Right cardiac atrium (tissue), 5 donors: ENCODE measurements around the gene GPC5. TPM values are rescaled to one million over a fixed set of nuclear protein-coding genes. Genes with fewer than 3 reads are reported as not detected.

Experiments
- ATAC-seq, 2 donors: fragments of 200-7000 bp; cut with Tn5 transposase; one replicate each; pipeline versions ENCODE4 v1.8.0 to v1.9.1; 2020; ENCODE audit warnings: moderate library complexity in 2 of 2, mild to moderate bottlenecking in 1 of 2
- DNase-seq, 3 donors: peaks; one replicate each; pipeline ENCODE4 v3.0.0-alpha.2; 2020
- H3K27ac ChIP-seq: one replicate; pipeline ENCODE4 v1.5.1; 2013; ENCODE audit warnings: mild to moderate bottlenecking, low read length, control low read depth, moderate library complexity
- H3K27me3 ChIP-seq: one replicate; pipeline ENCODE4 v1.6.1; 2013; ENCODE audit not compliant: control insufficient read depth, insufficient read depth
- H3K4me1 ChIP-seq: one replicate; pipeline ENCODE4 v1.6.1; 2013; ENCODE audit warnings: low read length; ENCODE audit not compliant: control insufficient read depth, insufficient read depth
- H3K4me3 ChIP-seq: one replicate; pipeline ENCODE4 v1.5.1; 2013; ENCODE audit warnings: low read length, control low read depth
- H3K9me3 ChIP-seq: one replicate; pipeline ENCODE4 v1.6.1; 2013; ENCODE audit warnings: low read length; ENCODE audit not compliant: control insufficient read depth
- WGBS: extraction: QIAGEN DNeasy Blood & Tissue Kit; methylation state at CpG from one replicate; pipeline ENCODE4 v1.1.7; 2013; 5-methylcytosine and 5-hydroxymethylcytosine counted together
- intact Hi-C, 4 donors: fragments of 100-400 bp; cut with DNase I; formaldehyde crosslinking; loops; one replicate each; pipeline versions ENCODE4 v1.11.0 to v1.14.0; 2022 to 2023
- polyA plus RNA-seq: library from polyadenylated mRNA; stranded (reverse); fragments of 200-250 nt; gene quantifications from one replicate; pipeline ENCODE4 v1.2.3, GENCODE V29; 2013
- total RNA-seq, 4 donors: library from RNA; stranded (reverse); fragmentation: NEBNext Ultra II Directional; extraction: Animal tissue kit (Norgen Biotek cat#: 25700); gene quantifications; one replicate each; pipeline ENCODE4 v1.2.1, GENCODE V29; 2021
- donor health status: healthy with polysubstance abuse.
- donor health status: DM: no; HTN: yes; CAD: no.
- donor health status: DM: no; HTN: no; CAD: no.
- donor health status: DM: no; HTN: yes; CAD: no; lungs with severe emphysema.
- donor health status: DM: yes; HTN: yes; CAD: no.

Gene GPC5
- total and polyA plus RNA-seq, 5 donors = 0.99 to 4.3 (median 2.6) TPM

DNA sequence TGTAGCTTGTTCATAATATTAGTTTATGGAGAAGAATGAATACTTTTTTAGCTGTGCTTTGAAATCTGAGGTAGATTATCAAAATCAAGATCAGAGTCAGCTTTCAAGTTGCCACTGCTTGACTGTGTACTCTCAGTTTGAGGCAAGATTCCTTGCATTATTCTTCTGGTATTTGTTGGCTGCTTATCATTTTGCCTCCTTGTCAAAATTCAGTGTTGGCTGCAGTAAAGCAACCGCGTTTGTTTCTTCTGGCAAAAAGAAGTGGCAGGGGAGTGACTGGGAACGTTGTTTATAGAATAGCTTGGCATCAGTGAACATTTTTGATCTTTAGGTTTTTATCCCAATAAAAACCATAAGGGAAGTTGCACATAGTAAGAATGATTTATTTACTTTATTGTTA is 1408.9 kb downstream of the GPC5 start:
- WGBS = 28% methylated on average over 3 of the region's 3 CpGs
- H3K9me3 ChIP-seq = no peaks in the 10 kb centered on the region
- no peaks in the 10 kb centered on the region for H3K27me3 ChIP-seq
- no peak overlapping the region for H3K27ac ChIP-seq
- H3K4me3 ChIP-seq = no peak overlapping the region
- H3K4me1 ChIP-seq = no peaks in the 10 kb centered on the region
- intact Hi-C loops = no loop called here
- no peak for DNase-seq
- ATAC-seq = peak in 1 of 2 donors; percentile 61

DNA sequence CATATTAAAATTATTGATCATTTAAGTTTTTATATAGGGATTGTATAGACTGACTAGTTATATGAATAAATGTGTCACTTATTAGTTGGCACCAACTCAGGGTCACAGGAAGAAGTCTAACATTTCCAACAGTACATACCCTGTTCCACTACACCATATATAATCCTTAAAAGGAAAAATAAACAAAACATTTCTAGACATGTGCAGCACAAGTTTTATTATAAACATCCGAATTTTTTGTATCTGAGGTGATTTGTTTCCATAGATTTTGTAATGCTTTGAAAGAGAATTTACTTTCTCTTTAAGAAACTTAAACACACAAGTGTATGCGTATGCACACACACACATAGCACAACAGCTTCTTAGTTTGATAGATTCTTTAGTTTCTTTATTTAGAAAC is 1409.5 kb downstream of the GPC5 start:
- ATAC-seq (no peak), DNase-seq (no peak)
- Histone ChIP-seq H3K27me3 (no peaks in the 10 kb centered on the region), H3K4me3 (no peak overlapping the region), H3K4me1 (no peaks in the 10 kb centered on the region), H3K9me3 (no peaks in the 10 kb centered on the region), H3K27ac (no peak overlapping the region)
- intact Hi-C loops = no loop called here
- WGBS = 80% methylated on average over 2 of the region's 2 CpGs

DNA sequence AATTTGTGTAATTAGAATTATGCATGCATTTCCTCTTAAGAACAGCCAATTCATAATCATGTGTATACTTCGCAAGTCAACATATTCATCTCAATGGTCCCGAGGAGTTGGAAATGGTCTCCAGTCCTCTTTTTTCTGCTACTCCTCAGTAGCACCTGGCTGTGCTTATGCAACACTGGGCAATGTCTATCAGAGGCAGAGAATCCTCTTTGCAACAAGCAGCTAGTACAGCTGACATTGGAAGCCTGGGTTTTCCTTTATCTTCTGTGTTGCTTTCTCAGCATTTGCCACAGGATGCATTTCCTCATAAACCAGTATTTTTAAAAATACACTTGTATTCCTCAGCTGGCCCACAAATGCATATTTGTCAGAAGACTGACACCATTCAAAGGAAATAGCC is 1422.9 kb downstream of the GPC5 start:
- no peak for DNase-seq
- WGBS = 57% methylated on average over 2 of the region's 2 CpGs
- Histone ChIP-seq H3K4me1 (no peaks in the 10 kb centered on the region), H3K9me3 (no peaks in the 10 kb centered on the region), H3K27me3 (no peaks in the 10 kb centered on the region), H3K27ac (no peak overlapping the region), H3K4me3 (no peak overlapping the region)
- no peak for ATAC-seq
- intact Hi-C loops = no loop called here

DNA sequence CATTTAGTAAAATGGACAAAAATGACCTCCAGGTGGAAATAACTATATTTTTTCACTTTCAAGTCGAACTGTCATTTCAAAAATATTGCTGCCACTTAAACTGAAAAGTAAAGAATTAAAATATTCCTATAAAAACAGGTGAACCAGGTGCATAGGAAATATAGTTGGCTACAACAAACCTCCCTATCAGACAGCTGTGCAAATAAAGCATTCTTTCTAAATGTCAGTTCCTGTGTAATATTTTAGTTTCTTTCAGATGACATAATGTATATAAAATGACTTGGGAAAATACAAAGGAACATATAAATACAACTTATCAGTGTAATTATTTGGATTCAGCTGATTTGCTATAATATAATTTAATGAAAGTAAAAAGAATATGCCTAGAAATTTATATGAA is 1424.6 kb downstream of the GPC5 start:
- Histone ChIP-seq H3K27me3 (no peaks in the 10 kb centered on the region), H3K4me3 (no peak overlapping the region), H3K4me1 (no peaks in the 10 kb centered on the region), H3K27ac (no peak overlapping the region), H3K9me3 (no peaks in the 10 kb centered on the region)
- 71% methylated on average over 1 of the region's 1 CpG for WGBS
- intact Hi-C loops = no loop called here
- ATAC-seq (no peak), DNase-seq (no peak)

DNA sequence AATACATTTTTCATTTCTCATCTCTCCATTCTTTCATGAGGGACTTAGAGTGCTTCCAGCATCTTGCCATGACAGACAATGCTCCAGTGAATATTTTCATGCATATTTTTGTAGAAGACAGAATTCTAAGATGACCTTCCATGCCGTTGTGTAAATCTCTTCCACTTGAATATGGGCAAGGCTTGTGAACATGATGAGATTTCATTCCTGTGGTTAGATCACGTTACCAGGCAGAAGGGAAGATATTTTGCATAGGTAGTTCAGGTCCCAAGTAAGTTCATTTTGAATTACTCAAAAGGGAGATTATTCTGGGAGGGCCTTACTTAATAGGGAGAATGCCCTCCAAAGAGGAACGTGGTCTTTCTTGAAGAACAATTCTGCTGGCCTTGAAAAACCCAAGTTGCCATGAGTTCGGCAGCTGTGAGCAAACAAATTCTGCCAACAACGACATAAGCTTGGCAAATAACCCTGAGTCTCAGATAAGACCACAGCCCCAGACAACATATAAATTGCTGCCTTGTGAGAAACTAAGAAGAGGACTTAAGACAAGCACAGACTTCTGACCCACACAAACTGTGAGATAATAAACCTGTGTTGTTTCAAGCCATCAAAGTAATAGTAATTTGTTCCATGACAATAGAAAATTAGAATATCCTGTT is 1427.6 kb downstream of the GPC5 start:
- no peak overlapping the region for H3K4me3 ChIP-seq
- 47% methylated on average over 5 of the region's 5 CpGs for WGBS
- no peak for DNase-seq
- intact Hi-C loops = no loop called here
- H3K27ac ChIP-seq = no peak overlapping the region
- H3K4me1 ChIP-seq = no peaks in the 10 kb centered on the region
- no peaks in the 10 kb centered on the region for H3K9me3 ChIP-seq
- no peak for ATAC-seq
- no peaks in the 10 kb centered on the region for H3K27me3 ChIP-seq

DNA sequence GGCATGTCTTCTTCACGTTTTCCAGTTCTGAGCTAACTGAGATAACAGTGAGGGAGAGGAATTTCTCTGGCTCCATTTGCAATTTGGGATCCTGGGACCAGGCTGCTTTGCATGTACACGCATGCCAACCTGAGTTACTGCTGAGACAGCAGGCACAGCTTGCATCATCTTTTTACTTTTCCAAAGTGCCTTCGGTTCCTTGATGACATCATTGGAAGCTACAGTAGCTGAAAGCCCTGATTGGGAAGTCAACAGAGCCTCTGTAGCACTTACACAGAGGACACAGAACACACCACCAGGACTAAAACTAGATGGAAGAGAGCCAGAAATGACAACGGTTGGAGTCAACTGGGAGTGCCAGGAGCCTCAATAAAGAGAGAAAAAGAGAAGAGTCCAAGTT is 1429.1 kb downstream of the GPC5 start:
- Histone ChIP-seq H3K27me3 (no peaks in the 10 kb centered on the region), H3K4me1 (no peaks in the 10 kb centered on the region), H3K27ac (no peak overlapping the region), H3K4me3 (no peak overlapping the region), H3K9me3 (no peaks in the 10 kb centered on the region)
- 54% methylated on average over 4 of the region's 4 CpGs for WGBS
- ATAC-seq (no peak), DNase-seq (no peak)
- intact Hi-C loops = no loop called here

DNA sequence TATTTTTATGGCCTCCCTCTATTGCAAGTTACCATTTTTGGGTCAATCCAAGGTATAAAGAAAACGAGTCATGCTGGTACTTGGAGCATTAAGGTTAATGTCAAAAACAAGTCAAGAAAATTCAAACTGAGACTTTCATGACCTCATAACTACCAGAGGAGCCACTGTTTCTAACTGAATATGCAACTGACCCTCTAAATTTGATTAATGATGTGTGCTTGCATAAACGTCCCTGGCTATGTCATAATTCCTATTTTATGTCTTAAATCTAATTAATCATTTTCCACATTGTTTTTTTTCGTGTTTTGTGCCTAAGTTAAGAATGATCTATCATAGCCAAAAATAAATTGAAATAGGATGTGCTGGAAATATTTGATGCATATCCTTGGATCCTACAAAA is 1431.5 kb downstream of the GPC5 start:
- 45% methylated on average over 3 of the region's 3 CpGs for WGBS
- no peak overlapping the region for H3K27ac ChIP-seq
- DNase-seq (no peak), ATAC-seq (no peak)
- no peaks in the 10 kb centered on the region for H3K4me1 ChIP-seq
- H3K9me3 ChIP-seq = no peaks in the 10 kb centered on the region
- H3K27me3 ChIP-seq = no peaks in the 10 kb centered on the region
- intact Hi-C loops = no loop called here
- H3K4me3 ChIP-seq = no peak overlapping the region

DNA sequence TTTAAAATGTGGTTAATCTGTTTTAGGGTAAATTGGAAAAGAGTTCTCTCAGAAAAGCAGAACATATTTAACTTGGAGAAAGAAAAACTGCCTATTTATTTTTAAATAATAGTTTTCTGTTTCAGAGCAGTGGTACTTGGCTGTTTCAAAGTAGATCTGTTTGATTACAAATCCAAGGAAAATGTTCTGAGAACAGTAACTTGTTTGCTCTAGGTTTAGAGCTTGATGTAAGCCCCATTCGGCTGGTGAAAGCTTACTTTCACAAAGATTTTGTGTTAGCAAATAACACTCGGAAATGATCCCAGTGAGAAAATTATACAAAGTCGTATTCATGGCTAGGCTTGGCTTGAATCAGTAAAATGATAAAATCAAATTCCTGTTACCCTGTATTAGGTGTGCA is 1432.4 kb downstream of the GPC5 start:
- DNase-seq (no peak), ATAC-seq (no peak)
- Histone ChIP-seq H3K27ac (no peak overlapping the region), H3K4me1 (no peaks in the 10 kb centered on the region), H3K9me3 (no peaks in the 10 kb centered on the region), H3K27me3 (no peaks in the 10 kb centered on the region), H3K4me3 (no peak overlapping the region)
- intact Hi-C loops = no loop called here
- 62% methylated on average over 3 of the region's 3 CpGs for WGBS

DNA sequence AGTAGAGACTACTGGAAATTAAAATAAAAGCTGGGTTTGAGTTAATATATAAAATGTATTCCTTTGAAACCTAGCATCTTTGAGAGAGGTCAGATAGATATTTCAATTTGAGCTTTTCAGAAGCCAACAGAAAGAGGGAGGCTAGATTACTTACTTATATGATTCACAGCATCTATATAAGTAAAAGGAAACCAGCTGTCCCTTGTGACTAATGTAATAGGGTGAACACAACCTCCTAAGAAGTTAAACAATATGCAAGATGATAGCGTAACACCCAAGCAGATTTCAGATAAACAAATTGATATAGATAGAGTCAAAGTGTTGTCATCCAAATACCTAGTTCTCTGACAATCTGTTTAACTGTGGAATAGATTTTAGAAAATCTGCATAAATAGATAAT is 1434.7 kb downstream of the GPC5 start:
- intact Hi-C loops = no loop called here
- DNase-seq = no peak
- H3K9me3 ChIP-seq = no peaks in the 10 kb centered on the region
- 92% methylated on average over 1 of the region's 1 CpG for WGBS
- ATAC-seq = no peak
- no peak overlapping the region for H3K4me3 ChIP-seq
- no peaks in the 10 kb centered on the region for H3K27me3 ChIP-seq
- H3K27ac ChIP-seq = no peak overlapping the region
- no peaks in the 10 kb centered on the region for H3K4me1 ChIP-seq

DNA sequence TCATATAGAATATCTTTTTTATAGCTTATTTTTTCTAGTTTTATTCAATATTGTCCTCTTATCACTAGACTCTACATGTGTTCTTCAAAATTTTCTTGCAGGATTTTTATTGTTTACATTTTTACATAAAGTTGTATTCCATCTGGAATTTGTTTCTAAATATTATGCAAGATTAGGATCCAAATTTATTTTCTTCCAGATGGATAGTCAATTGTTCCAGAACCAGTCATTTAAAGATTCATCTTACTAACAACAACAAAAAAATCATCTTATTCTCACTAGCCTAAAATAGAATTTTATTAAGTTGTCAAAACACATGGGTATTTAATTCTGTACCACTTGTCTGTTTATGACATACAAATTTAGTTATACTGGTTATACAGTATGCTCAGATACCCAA is 1437.8 kb downstream of the GPC5 start:
- DNase-seq (no peak), ATAC-seq (no peak)
- no peaks in the 10 kb centered on the region for H3K9me3 ChIP-seq
- no peaks in the 10 kb centered on the region for H3K4me1 ChIP-seq
- no peak overlapping the region for H3K4me3 ChIP-seq
- intact Hi-C loops = no loop called here
- no peak overlapping the region for H3K27ac ChIP-seq
- H3K27me3 ChIP-seq = no peaks in the 10 kb centered on the region

DNA sequence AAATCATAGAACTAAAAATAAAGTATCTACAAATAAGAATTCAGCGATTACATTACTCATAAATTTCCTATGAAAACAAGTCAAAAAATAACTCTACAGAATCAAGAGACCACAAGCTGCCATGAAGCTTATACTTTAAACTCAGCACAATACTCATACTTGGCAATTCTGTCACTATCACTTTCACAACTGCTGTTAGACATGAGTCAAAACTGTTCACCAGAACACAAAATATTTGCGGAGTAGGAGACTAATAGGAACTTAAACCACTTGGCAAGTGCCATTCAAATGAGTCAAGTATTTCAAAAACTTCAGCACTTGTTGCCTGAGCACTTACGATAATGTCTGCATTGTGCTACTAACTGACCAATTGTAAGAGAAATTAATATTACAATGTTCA is 1440.4 kb downstream of the GPC5 start:
- no peak for ATAC-seq
- WGBS = 67% methylated on average over 3 of the region's 3 CpGs
- intact Hi-C loops = no loop called here

DNA sequence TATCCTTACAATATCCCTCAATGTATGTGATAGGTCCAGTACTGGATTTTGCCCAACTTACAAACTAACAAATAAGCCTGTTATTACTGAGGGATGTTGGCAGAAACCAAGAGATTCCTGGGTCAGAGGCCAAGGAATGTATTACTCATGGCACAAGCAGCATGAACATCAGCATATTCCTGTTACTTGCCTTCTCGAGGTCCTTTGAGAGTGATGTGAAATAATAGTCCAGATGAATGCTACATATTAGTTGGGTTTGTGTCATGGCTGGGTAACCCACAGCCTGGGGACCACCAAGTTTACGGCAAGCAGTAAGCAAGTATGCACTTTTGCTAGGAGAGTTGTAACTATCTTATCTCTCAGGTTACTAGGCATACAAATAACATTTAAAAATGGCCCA is 1443.7 kb downstream of the GPC5 start:
- DNase-seq (no peak), ATAC-seq (peak in 1 of 2 donors; percentile 32)
- Histone ChIP-seq H3K4me3 (no peak overlapping the region), H3K27me3 (no peaks in the 10 kb centered on the region), H3K27ac (no peak overlapping the region), H3K4me1 (no peaks in the 10 kb centered on the region), H3K9me3 (no peaks in the 10 kb centered on the region)
- WGBS = 55% methylated on average over 2 of the region's 2 CpGs
- intact Hi-C loops = no loop called here

More for the DNA sequence above, 1440.4 kb downstream of the GPC5 start:
- no peaks in the 10 kb centered on the region for H3K27me3 ChIP-seq
- no peak for DNase-seq
- no peak overlapping the region for H3K4me3 ChIP-seq
- H3K9me3 ChIP-seq = no peaks in the 10 kb centered on the region
- H3K27ac ChIP-seq = no peak overlapping the region
- H3K4me1 ChIP-seq = no peaks in the 10 kb centered on the region
